GM23338 (cell line): ENCODE data around the gene SPATS2. TPM values are rescaled to one million over a fixed set of nuclear protein-coding genes. Genes with fewer than 3 reads are reported as not detected.

Source experiments
- ATAC-seq: fragments of 200-7000 bp; cut with Tn5 transposase; 3 replicates; pipeline ENCODE4 v1.9.1; 2020
- DNase-seq: peaks from one replicate; pipeline ENCODE4 v3.0.0-alpha.2; 2015; ENCODE audit warnings: low spot score
- H2AFZ ChIP-seq: fragments of 200-600 bp; sonication (generic); 2 replicates; pipeline ENCODE4 v1.8.0; 2016; ENCODE audit warnings: antibody characterized with exemption, mild to moderate bottlenecking, moderate library complexity
- H3F3A ChIP-seq: fragments of 200-600 bp; sonication (generic); replicated peaks from 2 replicates; pipeline ENCODE4 v1.8.0; 2017; ENCODE audit warnings: antibody characterized with exemption, mixed run types, low read depth
- H3K27ac ChIP-seq: fragments of 200-600 bp; sonication (generic); 2 replicates; pipeline ENCODE4 v1.6.1; 2016; ENCODE audit warnings: low read depth
- H3K27me3 ChIP-seq: fragments of 200-600 bp; sonication (generic); 2 replicates; pipeline ENCODE4 v1.8.0; 2016; ENCODE audit warnings: mild to moderate bottlenecking, mixed run types, moderate library complexity; ENCODE audit not compliant: insufficient read depth
- H3K36me3 ChIP-seq: fragments of 200-600 bp; sonication (generic); 2 replicates; pipeline ENCODE4 v1.8.0; 2016; ENCODE audit warnings: mild to moderate bottlenecking; ENCODE audit not compliant: insufficient read depth
- H3K4me1 ChIP-seq: fragments of 200-600 bp; sonication (generic); 2 replicates; pipeline ENCODE4 v1.8.0; 2016; ENCODE audit warnings: mild to moderate bottlenecking, moderate library complexity; ENCODE audit not compliant: insufficient read depth
- H3K4me2 ChIP-seq: fragments of 200-600 bp; sonication (generic); 2 replicates; pipeline ENCODE4 v1.7.1; 2017; ENCODE audit warnings: mixed run types
- H3K4me3 ChIP-seq: fragments of 200-600 bp; sonication (generic); 2 replicates; pipeline ENCODE4 v1.6.1; 2016; ENCODE audit warnings: mixed run types
- H3K79me2 ChIP-seq: fragments of 200-600 bp; sonication (generic); replicated peaks from 2 replicates; pipeline ENCODE4 v1.8.0; 2017; ENCODE audit warnings: mild to moderate bottlenecking; ENCODE audit not compliant: insufficient read depth
- H3K9me2 ChIP-seq: fragments of 200-600 bp; sonication (generic); 2 replicates; pipeline ENCODE4 v1.8.0; 2017; ENCODE audit not compliant: insufficient read depth
- H4K20me1 ChIP-seq: fragments of 200-600 bp; sonication (generic); replicated peaks from 2 replicates; pipeline ENCODE4 v1.8.0; 2017; ENCODE audit warnings: mild to moderate bottlenecking; ENCODE audit not compliant: insufficient read depth
- H3K27ac Mint-ChIP-seq: 2 replicates; pipeline ENCODE4 v1.8.0; 2020; ENCODE audit warnings: inconsistent platforms, mild to moderate bottlenecking, moderate library complexity, mixed read lengths
- H3K27me3 Mint-ChIP-seq: 3 replicates; pipeline ENCODE4 v1.8.0; 2022; ENCODE audit warnings: low read depth, mild to moderate bottlenecking, moderate library complexity, mixed read lengths, inconsistent platforms; ENCODE audit not compliant: insufficient read depth, poor library complexity
- H3K36me3 Mint-ChIP-seq: 3 replicates; pipeline ENCODE4 v1.8.0; 2021; ENCODE audit warnings: low read depth, mild to moderate bottlenecking, inconsistent platforms, moderate library complexity, mixed read lengths
- H3K4me1 Mint-ChIP-seq: 3 replicates; pipeline ENCODE4 v1.8.0; 2020; ENCODE audit warnings: mild to moderate bottlenecking, inconsistent platforms, mixed read lengths
- H3K4me3 Mint-ChIP-seq: 3 replicates; pipeline ENCODE4 v1.8.0; 2021; ENCODE audit warnings: moderate library complexity, mild to moderate bottlenecking, inconsistent platforms, mixed read lengths
- H3K9me3 Mint-ChIP-seq: 3 replicates; pipeline ENCODE4 v1.8.0; 2020; ENCODE audit warnings: moderate library complexity, mild to moderate bottlenecking, inconsistent platforms, mixed read lengths
- CREB1 ChIP-seq: fragments of 250-450 bp; sonication (Bioruptor Pico); IDR thresholded peaks from 2 replicates; pipeline ENCODE4 v1.5.0; 2020; ENCODE audit warnings: low read depth, mild to moderate bottlenecking, moderate library complexity
- EZH2 ChIP-seq: fragments of 200-600 bp; sonication (generic); IDR thresholded peaks from one replicate; pipeline ENCODE4 v1.8.0; 2017; ENCODE audit warnings: antibody characterized with exemption, mild to moderate bottlenecking, low read depth; ENCODE audit not compliant: unreplicated experiment
- EZH2phosphoT487 ChIP-seq: fragments of 200-600 bp; sonication (generic); IDR thresholded peaks from one replicate; pipeline ENCODE4 v1.8.1; 2018; ENCODE audit warnings: antibody characterized with exemption; ENCODE audit not compliant: unreplicated experiment
- POLR2AphosphoS5 ChIP-seq: IDR thresholded peaks from 2 replicates; pipeline ENCODE4 v1.6.1; 2016; ENCODE audit warnings: antibody characterized with exemption, low read depth
- polyA plus RNA-seq: library from polyadenylated mRNA; unstranded; fragments of >200 nt; fragmentation: Nextera tagmentation; extraction: Ambion mirVana; gene quantifications from 2 replicates; pipeline ENCODE4 v1.2.1, GENCODE V29; 2016
- total RNA-seq: library from RNA; depleted of rRNA; stranded (reverse); fragments of >200 nt; shearing (Covaris generic); gene quantifications from 2 replicates; pipeline ENCODE4 v1.2.3, GENCODE V29; 2014
- TF ChIP-seq, protein P1 (sequence below): IDR thresholded peaks from 2 replicates; pipeline ENCODE4 v1.6.1; 2016; ENCODE audit warnings: antibody characterized with exemption
- TF ChIP-seq, protein P2 (sequence below), 2 experiments: fragments of 200-600 bp in 1 of 2; sonication (generic) in 1 of 2; conservative IDR thresholded peaks; 2 replicates each; pipeline versions ENCODE4 v1.5.1 to v1.6.1; 2016 to 2017; ENCODE audit warnings: antibody characterized with exemption in 2 of 2, low read depth in 2 of 2, mild to moderate bottlenecking in 2 of 2, moderate library complexity in 1 of 2

SPATS2 gene
- total and polyA plus RNA-seq, 2 experiments from 2014 or later: 20.6 to 61.0 TPM

DNA sequence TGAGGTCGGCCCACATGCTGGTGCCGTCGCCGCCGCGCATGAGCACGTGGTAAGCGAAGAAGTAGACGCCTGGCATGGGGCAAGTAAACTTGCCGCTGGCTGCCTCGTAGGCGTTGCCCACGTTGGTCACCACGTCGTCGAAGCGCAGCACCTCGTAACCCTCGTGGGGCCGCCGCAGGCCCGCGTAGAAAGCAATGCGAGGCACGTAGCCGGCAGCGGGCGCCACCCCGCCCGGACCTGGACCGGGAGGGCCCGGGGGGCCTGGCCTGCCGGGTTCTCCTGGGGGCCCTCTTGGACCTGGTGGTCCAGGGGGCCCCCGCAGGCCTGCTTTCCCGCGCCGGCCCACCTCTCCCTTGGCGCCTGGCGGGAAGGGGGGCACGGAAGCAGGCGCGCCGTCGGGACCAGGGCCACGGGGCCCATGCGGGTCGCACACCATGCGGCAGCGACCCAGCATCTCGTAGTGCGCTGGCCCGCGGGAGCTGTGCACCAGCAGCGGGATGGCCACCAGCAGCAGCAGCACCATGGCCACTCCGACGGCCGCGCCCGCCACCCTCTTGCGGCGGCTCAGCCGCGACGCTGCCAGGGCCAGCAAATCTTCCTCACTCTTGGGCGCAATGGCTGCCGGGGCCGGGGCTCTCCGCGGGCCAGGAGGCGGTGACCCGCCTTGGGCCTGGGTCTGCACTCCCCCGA lies 31.2 kb upstream of the SPATS2 start (continued):
- TF ChIP-seq, protein P1, sequence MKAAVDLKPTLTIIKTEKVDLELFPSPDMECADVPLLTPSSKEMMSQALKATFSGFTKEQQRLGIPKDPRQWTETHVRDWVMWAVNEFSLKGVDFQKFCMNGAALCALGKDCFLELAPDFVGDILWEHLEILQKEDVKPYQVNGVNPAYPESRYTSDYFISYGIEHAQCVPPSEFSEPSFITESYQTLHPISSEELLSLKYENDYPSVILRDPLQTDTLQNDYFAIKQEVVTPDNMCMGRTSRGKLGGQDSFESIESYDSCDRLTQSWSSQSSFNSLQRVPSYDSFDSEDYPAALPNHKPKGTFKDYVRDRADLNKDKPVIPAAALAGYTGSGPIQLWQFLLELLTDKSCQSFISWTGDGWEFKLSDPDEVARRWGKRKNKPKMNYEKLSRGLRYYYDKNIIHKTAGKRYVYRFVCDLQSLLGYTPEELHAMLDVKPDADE: no peak

DNA sequence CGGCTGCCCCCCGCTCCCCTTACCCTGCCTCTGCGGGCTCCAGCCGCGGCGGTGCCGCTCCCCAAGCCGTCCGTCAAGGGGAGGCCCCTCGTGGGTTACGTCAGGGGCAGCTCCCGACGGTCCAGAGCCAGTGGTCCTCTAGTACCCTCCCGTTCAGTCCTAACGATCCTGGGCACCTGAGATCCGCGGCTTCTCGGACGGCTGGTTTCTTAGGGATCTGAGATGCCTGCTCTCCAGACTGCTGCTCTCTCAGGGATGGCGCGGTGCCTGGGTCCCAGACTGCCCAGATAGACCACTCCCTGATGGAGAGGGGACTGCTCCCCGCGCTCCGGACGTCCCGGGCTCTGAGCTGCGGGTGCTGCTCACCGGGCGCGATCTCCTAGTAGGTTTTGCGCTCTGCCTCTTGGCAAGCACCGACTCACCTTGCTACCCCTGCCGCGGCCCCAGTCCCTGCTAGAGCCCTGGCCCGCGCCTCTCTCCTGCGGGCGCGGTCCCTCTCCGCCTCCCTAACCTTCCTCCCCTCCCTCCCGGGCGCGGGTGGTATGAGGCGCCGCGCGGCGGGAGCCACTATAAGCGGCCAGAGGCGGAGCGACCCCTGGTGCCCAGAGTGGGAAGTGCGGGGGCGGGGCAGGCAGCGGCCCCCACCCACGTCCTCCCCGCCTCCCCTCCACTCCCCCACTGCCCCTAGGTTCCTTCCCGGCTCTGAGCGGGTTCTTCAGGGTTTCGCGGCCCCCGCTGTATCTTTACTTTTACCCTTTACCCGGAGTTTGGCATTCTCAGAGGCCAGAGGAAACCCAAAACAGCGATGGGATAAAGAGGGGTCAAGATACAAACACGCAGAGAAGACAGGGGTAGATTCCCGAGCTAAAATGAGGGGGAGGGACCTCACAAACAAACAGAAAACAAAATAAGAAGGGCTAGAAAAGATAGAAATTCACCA lies 30.3 kb upstream of the SPATS2 start, which contains the start of gene C1QL4:
TSS of gene C1QL4 (minus strand) at position 544 of the 940 bp plus-strand sequence. CDS start 711 bp downstream, outside the sequence.
- Histone ChIP-seq H3K27ac (no peak within 1 kb of the TSS), H3K4me2 (peak within 1 kb of the TSS; percentile 86), H4K20me1 (peaks cover 14% of the 10 kb centered on the region), H3K4me1 (peaks cover 50% of the 10 kb centered on the region), H3K27me3 (peaks cover 100% of the 10 kb centered on the region), H3K9me2 (no peaks in the 10 kb centered on the region), H3F3A (peaks cover 37% of the 10 kb centered on the region), H2AFZ (peak within 1 kb of the TSS; percentile 93), H3K79me2 (no peaks in the 10 kb centered on the region), H3K4me3 (peak within 1 kb of the TSS; percentile 58), H3K36me3 (no peaks in the 10 kb centered on the region)
- ATAC-seq: peak; percentile 60
- Mint-ChIP-seq H3K4me3 (peak within 1 kb of the TSS; percentile 56), H3K27ac (no peak within 1 kb of the TSS), H3K4me1 (peaks cover 66% of the 10 kb centered on the region), H3K9me3 (peaks cover 5% of the 10 kb centered on the region; the same call in 2 of the 3 replicates), H3K36me3 (no peaks in the 10 kb centered on the region; the same call in 2 of the 3 replicates), H3K27me3 (peaks cover 99% of the 10 kb centered on the region)
- peak; percentile 91 for DNase-seq
- TF ChIP-seq EZH2: peak; percentile 97
- TF ChIP-seq, protein P2, sequence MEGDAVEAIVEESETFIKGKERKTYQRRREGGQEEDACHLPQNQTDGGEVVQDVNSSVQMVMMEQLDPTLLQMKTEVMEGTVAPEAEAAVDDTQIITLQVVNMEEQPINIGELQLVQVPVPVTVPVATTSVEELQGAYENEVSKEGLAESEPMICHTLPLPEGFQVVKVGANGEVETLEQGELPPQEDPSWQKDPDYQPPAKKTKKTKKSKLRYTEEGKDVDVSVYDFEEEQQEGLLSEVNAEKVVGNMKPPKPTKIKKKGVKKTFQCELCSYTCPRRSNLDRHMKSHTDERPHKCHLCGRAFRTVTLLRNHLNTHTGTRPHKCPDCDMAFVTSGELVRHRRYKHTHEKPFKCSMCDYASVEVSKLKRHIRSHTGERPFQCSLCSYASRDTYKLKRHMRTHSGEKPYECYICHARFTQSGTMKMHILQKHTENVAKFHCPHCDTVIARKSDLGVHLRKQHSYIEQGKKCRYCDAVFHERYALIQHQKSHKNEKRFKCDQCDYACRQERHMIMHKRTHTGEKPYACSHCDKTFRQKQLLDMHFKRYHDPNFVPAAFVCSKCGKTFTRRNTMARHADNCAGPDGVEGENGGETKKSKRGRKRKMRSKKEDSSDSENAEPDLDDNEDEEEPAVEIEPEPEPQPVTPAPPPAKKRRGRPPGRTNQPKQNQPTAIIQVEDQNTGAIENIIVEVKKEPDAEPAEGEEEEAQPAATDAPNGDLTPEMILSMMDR (conservative IDR thresholded peaks at IDR 0.05; ENCODE audit: low read depth in 2 of 2): peak; percentile 78
- no peak for TF ChIP-seq POLR2AphosphoS5
- TF ChIP-seq, protein P1: no peak
- peak; percentile 36; the same call in 1 of the 2 replicates for TF ChIP-seq CREB1 (CRISPR knock-in tag)
- peak; percentile 67 for TF ChIP-seq EZH2phosphoT487
